Tibial artery (tissue), 4 donors: Measurements from ENCODE around the gene TSPAN18.

Source experiments
- DNase-seq, 2 donors: peaks; one replicate each; pipeline ENCODE4 v3.0.0-alpha.2; 2019
- H3K27ac ChIP-seq, 2 donors: fragments of 200-600 bp; sonication (generic) in 1 of 2; 1 replicate in 1 of 2; 2 replicates in 1 of 2; pipeline ENCODE4 v1.5.1; 2018 to 2019; ENCODE audit warnings: mild to moderate bottlenecking in 1 of 2
- H3K27me3 ChIP-seq, 2 donors: fragments of 200-600 bp; sonication (generic) in 1 of 2; one replicate each; pipeline versions ENCODE4 v1.5.1 to v1.6.0; 2016 to 2019
- H3K36me3 ChIP-seq, 3 donors: fragments of 200-600 bp; sonication (generic) in 2 of 3; one replicate each; pipeline ENCODE4 v1.5.1; 2016 to 2019; ENCODE audit warnings: mild to moderate bottlenecking in 2 of 3
- H3K4me1 ChIP-seq, 4 donors: fragments of 200-600 bp; sonication (generic) in 2 of 4; 1 replicate in 3 of 4; 2 replicates in 1 of 4; pipeline ENCODE4 v1.5.1; 2016 to 2019
- H3K4me3 ChIP-seq, 2 donors: fragments of 200-600 bp; sonication (generic) in 1 of 2; 1 replicate in 1 of 2; 2 replicates in 1 of 2; pipeline ENCODE4 v1.5.1; 2018 to 2019; ENCODE audit warnings: mild to moderate bottlenecking in 2 of 2
- H3K9me3 ChIP-seq, 3 donors: fragments of 200-600 bp; sonication (generic) in 1 of 3; one replicate each; pipeline ENCODE4 v1.5.1; 2016 to 2019
- CTCF ChIP-seq, 2 experiments: fragments of 200-600 bp in 1 of 2; fragments of 450-650 bp in 1 of 2; IDR thresholded peaks; one replicate each; pipeline ENCODE4 v1.5.1; 2017 to 2019; ENCODE audit warnings: antibody characterized with exemption in 2 of 2, mild to moderate bottlenecking in 1 of 2, moderate library complexity in 1 of 2
- intact Hi-C: fragments of 100-400 bp; cut with DNase I; formaldehyde crosslinking; loops from one replicate; pipeline ENCODE4 v1.15.0; 2023; ENCODE audit warnings: low total_unique reads

The TSPAN18 gene

GRCh38 chr11:44788536-44789261 lies 61.9 kb downstream of the TSPAN18 start:
- no peak for TF ChIP-seq CTCF (IDR thresholded peaks at IDR 0.05)
- Histone ChIP-seq H3K4me3 (no peak overlapping the region), H3K36me3 (no peaks in the 10 kb centered on the region), H3K27ac (no peak overlapping the region), H3K9me3 (no peaks in the 10 kb centered on the region), H3K4me1 (peaks cover 0 to 9% (median 4%) of the 10 kb centered on the region in 4 donors), H3K27me3 (no peaks in the 10 kb centered on the region)
- DNase-seq = peak in 1 of 2 donors; percentile 41
- intact Hi-C loops = no loop called here

- no peak for DNase-seq
- H3K4me3 ChIP-seq = no peak overlapping the region
- no peaks in the 10 kb centered on the region for H3K36me3 ChIP-seq
- TF ChIP-seq CTCF (IDR thresholded peaks at IDR 0.05) = no peak
- intact Hi-C loops = no loop called here
- H3K27ac ChIP-seq = no peak overlapping the region
- H3K4me1 ChIP-seq = peaks cover 0 to under 1% (median under 1%) of the 10 kb centered on the region in 4 donors
- H3K9me3 ChIP-seq = no peaks in the 10 kb centered on the region
- H3K27me3 ChIP-seq = no peaks in the 10 kb centered on the region
Observed at GRCh38 chr11:44789496-44789895, 62.7 kb downstream of the TSPAN18 start.

GRCh38 chr11:44790211-44790610 lies 63.4 kb downstream of the TSPAN18 start:
- H3K36me3 ChIP-seq = no peaks in the 10 kb centered on the region
- intact Hi-C loops = no loop called here
- no peak overlapping the region for H3K4me3 ChIP-seq
- no peaks in the 10 kb centered on the region for H3K4me1 ChIP-seq
- TF ChIP-seq CTCF (IDR thresholded peaks at IDR 0.05) = no peak
- no peak overlapping the region for H3K27ac ChIP-seq
- no peaks in the 10 kb centered on the region for H3K27me3 ChIP-seq
- no peaks in the 10 kb centered on the region for H3K9me3 ChIP-seq
- peak in 1 of 2 donors; percentile 11 for DNase-seq

- TF ChIP-seq CTCF (IDR thresholded peaks at IDR 0.05) = no peak
- intact Hi-C loops = no loop called here
- H3K36me3 ChIP-seq = no peaks in the 10 kb centered on the region
- no peak overlapping the region for H3K4me3 ChIP-seq
- no peak overlapping the region for H3K27ac ChIP-seq
- no peaks in the 10 kb centered on the region for H3K4me1 ChIP-seq
- no peak for DNase-seq
- H3K9me3 ChIP-seq = no peaks in the 10 kb centered on the region
- no peaks in the 10 kb centered on the region for H3K27me3 ChIP-seq
Observed at GRCh38 chr11:44791316-44791925, 64.7 kb downstream of the TSPAN18 start.

- Histone ChIP-seq H3K9me3 (no peaks in the 10 kb centered on the region), H3K27me3 (no peaks in the 10 kb centered on the region), H3K27ac (no peak overlapping the region), H3K36me3 (no peaks in the 10 kb centered on the region), H3K4me3 (no peak overlapping the region), H3K4me1 (no peaks in the 10 kb centered on the region)
- DNase-seq = no peak
- intact Hi-C loops = no loop called here
- TF ChIP-seq CTCF (IDR thresholded peaks at IDR 0.05) = no peak
Observed at GRCh38 chr11:44792171-44792570, 65.4 kb downstream of the TSPAN18 start.
